HT-29 (cell line): ENCODE data around the gene BRIP1. TPM values are rescaled to one million over a fixed set of nuclear protein-coding genes. Genes with fewer than 3 reads are reported as not detected.
"Not testable (repeated sequence)": the region's sequence is repeated elsewhere in the genome, so short reads cannot be mapped to it uniquely, and the experiment has no call there.

ENCODE experiments used
- DNase-seq: peaks from one replicate; pipeline ENCODE4 v3.0.0-alpha.2; 2015; ENCODE audit warnings: low spot score
- total RNA-seq: library from RNA; depleted of rRNA; stranded (reverse); fragments of >200 nt; shearing (Covaris generic); gene quantifications from 2 replicates; pipeline ENCODE4 v1.2.3, GENCODE V29; 2014

Gene BRIP1
- total RNA-seq, 1 experiment from 2014 or later = 4.8 TPM

- DNase-seq = no peak
Measured at GRCh38 chr17:61729690-61730268, 133.5 kb downstream of the BRIP1 start.

GRCh38 chr17:61728297-61728836 lies 135.0 kb downstream of the BRIP1 start:
- DNase-seq = no peak

- DNase-seq = not testable (repeated sequence)
Measured at GRCh38 chr17:61727798-61728197, 135.5 kb downstream of the BRIP1 start.

- no peak for DNase-seq
Measured at GRCh38 chr17:61726977-61727376, 136.4 kb downstream of the BRIP1 start.

GRCh38 chr17:61724777-61725176 lies 138.6 kb downstream of the BRIP1 start:
- DNase-seq = no peak

GRCh38 chr17:61723914-61724313 lies 139.4 kb downstream of the BRIP1 start:
- no peak for DNase-seq

GRCh38 chr17:61723183-61723582 lies 140.1 kb downstream of the BRIP1 start:
- DNase-seq = no peak

- DNase-seq = no peak
Measured at GRCh38 chr17:61722398-61722797, 140.9 kb downstream of the BRIP1 start.

GRCh38 chr17:61720016-61720795 lies 143.1 kb downstream of the BRIP1 start:
- DNase-seq = no peak

- DNase-seq = not testable (repeated sequence)
Measured at GRCh38 chr17:61719220-61719619, 144.1 kb downstream of the BRIP1 start.

GRCh38 chr17:61718022-61718421 lies 145.3 kb downstream of the BRIP1 start:
- DNase-seq = no peak

GRCh38 chr17:61717352-61717751 lies 146.0 kb downstream of the BRIP1 start:
- no peak for DNase-seq

GRCh38 chr17:61716225-61716829 lies 147.0 kb downstream of the BRIP1 start:
- DNase-seq = no peak

GRCh38 chr17:61715348-61715747 lies 148.0 kb downstream of the BRIP1 start:
- no peak for DNase-seq

- DNase-seq = no peak
Measured at GRCh38 chr17:61714300-61714699, 149.0 kb downstream of the BRIP1 start.

- no peak for DNase-seq
Measured at GRCh38 chr17:61713035-61713434, 150.3 kb downstream of the BRIP1 start.

GRCh38 chr17:61710546-61710945 lies 152.8 kb downstream of the BRIP1 start:
- DNase-seq = no peak

GRCh38 chr17:61709567-61709966 lies 153.8 kb downstream of the BRIP1 start:
- no peak for DNase-seq

- DNase-seq = no peak
Measured at GRCh38 chr17:61704935-61705449, 158.3 kb downstream of the BRIP1 start.

GRCh38 chr17:61702450-61702849 lies 160.9 kb downstream of the BRIP1 start:
- DNase-seq = no peak

- DNase-seq = no peak
Measured at GRCh38 chr17:61701978-61702377, 161.3 kb downstream of the BRIP1 start.

- no peak for DNase-seq
Measured at GRCh38 chr17:61701334-61701733, 162.0 kb downstream of the BRIP1 start.
